Ovary (tissue), 3 donors: ENCODE measurements around the gene TMEM131.
"Not testable (repeated sequence)": the region's sequence is repeated elsewhere in the genome, so short reads cannot be mapped to it uniquely, and the experiment has no call there.

Source experiments
- POLR2A ChIP-seq: fragments of 450-650 bp; IDR thresholded peaks from one replicate; pipeline ENCODE4 v1.6.1; 2017; ENCODE audit warnings: antibody characterized with exemption, mild to moderate bottlenecking, moderate library complexity
- TF ChIP-seq, protein P1 (sequence below), 3 donors: fragments of 450-650 bp in 2 of 3; fragments of 200-600 bp in 1 of 3; IDR thresholded peaks; one replicate each; pipeline versions ENCODE4 v1.5.1 to v1.8.0; 2016 to 2022; ENCODE audit warnings: antibody characterized with exemption in 3 of 3, mild to moderate bottlenecking in 1 of 3
- donor health status: DM: no; HTN: no; CAD: no.

DNA sequence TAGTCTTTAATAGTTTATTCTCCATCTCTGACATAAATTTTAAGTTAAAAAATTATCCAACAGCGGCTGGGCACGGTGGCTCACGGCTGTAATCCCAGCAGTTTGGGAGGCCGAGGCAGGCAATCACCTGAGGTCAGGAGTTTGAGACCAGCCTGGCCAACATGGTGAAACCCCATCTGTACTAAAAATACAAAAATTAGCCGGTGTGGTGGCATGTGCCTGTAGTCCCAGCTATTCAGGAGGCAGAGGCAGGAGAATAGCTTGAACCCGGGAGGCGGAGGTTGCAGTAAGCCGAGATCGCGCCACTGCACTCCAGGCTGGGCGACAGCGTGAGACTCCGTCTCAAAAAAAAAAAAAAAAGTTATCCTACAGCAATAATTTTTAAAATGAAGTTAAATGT is 39.0 kb downstream of the TMEM131 start:
- TF ChIP-seq POLR2A, result not testable (repeated sequence)
- TF ChIP-seq, protein P1, sequence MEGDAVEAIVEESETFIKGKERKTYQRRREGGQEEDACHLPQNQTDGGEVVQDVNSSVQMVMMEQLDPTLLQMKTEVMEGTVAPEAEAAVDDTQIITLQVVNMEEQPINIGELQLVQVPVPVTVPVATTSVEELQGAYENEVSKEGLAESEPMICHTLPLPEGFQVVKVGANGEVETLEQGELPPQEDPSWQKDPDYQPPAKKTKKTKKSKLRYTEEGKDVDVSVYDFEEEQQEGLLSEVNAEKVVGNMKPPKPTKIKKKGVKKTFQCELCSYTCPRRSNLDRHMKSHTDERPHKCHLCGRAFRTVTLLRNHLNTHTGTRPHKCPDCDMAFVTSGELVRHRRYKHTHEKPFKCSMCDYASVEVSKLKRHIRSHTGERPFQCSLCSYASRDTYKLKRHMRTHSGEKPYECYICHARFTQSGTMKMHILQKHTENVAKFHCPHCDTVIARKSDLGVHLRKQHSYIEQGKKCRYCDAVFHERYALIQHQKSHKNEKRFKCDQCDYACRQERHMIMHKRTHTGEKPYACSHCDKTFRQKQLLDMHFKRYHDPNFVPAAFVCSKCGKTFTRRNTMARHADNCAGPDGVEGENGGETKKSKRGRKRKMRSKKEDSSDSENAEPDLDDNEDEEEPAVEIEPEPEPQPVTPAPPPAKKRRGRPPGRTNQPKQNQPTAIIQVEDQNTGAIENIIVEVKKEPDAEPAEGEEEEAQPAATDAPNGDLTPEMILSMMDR (IDR thresholded peaks at IDR 0.05), result not testable (repeated sequence)
